Endodermal cell (in vitro differentiated cells): ENCODE data around the gene RSBN1. TPM values are rescaled to one million over a fixed set of nuclear protein-coding genes. Genes with fewer than 3 reads are reported as not detected.

ENCODE experiments used
- DNase-seq: peaks from one replicate; pipeline ENCODE4 v3.0.0-alpha.2; 2017
- H3K27ac ChIP-seq: 2 replicates; pipeline ENCODE4 v1.5.1; 2013; ENCODE audit warnings: mild to moderate bottlenecking, low read depth, low read length, moderate library complexity
- H3K27me3 ChIP-seq: 2 replicates; pipeline ENCODE4 v1.6.1; 2013; ENCODE audit warnings: mild to moderate bottlenecking, low read length, moderate library complexity; ENCODE audit not compliant: insufficient read depth, control insufficient read depth, poor library complexity, severe bottlenecking
- H3K36me3 ChIP-seq: 2 replicates; pipeline ENCODE4 v1.7.0; 2013; ENCODE audit warnings: mild to moderate bottlenecking, low read length, moderate library complexity; ENCODE audit not compliant: control insufficient read depth, insufficient read depth
- H3K4me1 ChIP-seq: one replicate; pipeline ENCODE4 v1.7.0; 2013; ENCODE audit warnings: low read length; ENCODE audit not compliant: control insufficient read depth, insufficient read depth
- H3K4me3 ChIP-seq: 2 replicates; pipeline ENCODE4 v1.5.1; 2013; ENCODE audit warnings: mild to moderate bottlenecking, low read length, moderate library complexity
- H3K9ac ChIP-seq: 2 replicates; pipeline ENCODE4 v1.6.1; 2013; ENCODE audit warnings: mild to moderate bottlenecking, low read length, moderate library complexity; ENCODE audit not compliant: poor library complexity, severe bottlenecking; ENCODE audit errors: extremely low read depth
- H3K9me3 ChIP-seq: 2 replicates; pipeline ENCODE4 v1.6.1; 2013; ENCODE audit warnings: mild to moderate bottlenecking, low read length, moderate library complexity; ENCODE audit not compliant: control insufficient read depth
- H3K27ac Mint-ChIP-seq: 2 replicates; pipeline ENCODE4 v1.8.0; 2020; ENCODE audit warnings: mixed read lengths
- H3K27me3 Mint-ChIP-seq: 2 replicates; pipeline ENCODE4 v1.8.0; 2021; ENCODE audit warnings: mild to moderate bottlenecking, mixed read lengths; ENCODE audit not compliant: insufficient read depth
- H3K36me3 Mint-ChIP-seq: 2 replicates; pipeline ENCODE4 v1.8.0; 2020; ENCODE audit warnings: low read depth, mixed read lengths
- H3K4me1 Mint-ChIP-seq: 2 replicates; pipeline ENCODE4 v1.8.0; 2020; ENCODE audit warnings: mixed read lengths
- H3K4me3 Mint-ChIP-seq: 2 replicates; pipeline ENCODE4 v1.8.0; 2020; ENCODE audit warnings: mild to moderate bottlenecking, moderate library complexity, mixed read lengths
- H3K9me3 Mint-ChIP-seq: 2 replicates; pipeline ENCODE4 v1.8.0; 2020; ENCODE audit warnings: mild to moderate bottlenecking, mixed read lengths
- CTCF ChIP-seq: fragments of 200-600 bp; sonication (generic); conservative IDR thresholded peaks from 2 replicates; pipeline ENCODE4 v1.5.0; 2021; ENCODE audit warnings: antibody characterized with exemption, mild to moderate bottlenecking
- WGBS, 2 experiments: methylation state at CpG; one replicate each; pipeline versions ENCODE4 v1.1.5 to v1.1.7; 2013; ENCODE audit warnings: missing lambda C conversion rate in 2 of 2, mixed read lengths in 1 of 2; ENCODE audit not compliant: insufficient coverage in 1 of 2, insufficient read length in 1 of 2; 5-methylcytosine and 5-hydroxymethylcytosine counted together
- long read RNA-seq, 4 experiments: library from polyadenylated mRNA in 2 of 4; library from RNA in 1 of 4; library from capped mRNA in 1 of 4; stranded (forward) in 3 of 4; unstranded in 1 of 4; transcript quantifications; one replicate each; pipeline ENCODE4 v2.0.0, GENCODE V29; 2020 to 2021; ENCODE audit warnings: inconsistent platforms in 1 of 4
- polyA plus RNA-seq, 2 experiments: library from polyadenylated mRNA; stranded (reverse); fragments of 50-300 nt; gene quantifications; one replicate each; pipeline ENCODE4 v1.2.3, GENCODE V29; 2013
- total RNA-seq, 2 donors: library from RNA; stranded (reverse); fragmentation: NEBNext Ultra II Directional in 1 of 2; extraction: Animal tissue kit (Norgen Biotek cat#: 25700) in 1 of 2; gene quantifications; 2 replicates in 1 of 2; 3 replicates in 1 of 2; pipeline ENCODE4 v1.2.1, GENCODE V29; 2021

RSBN1 gene
- total RNA-seq = 10 to 100 TPM; 13.7 to 17.5 TPM
- 19.4 TPM for polyA plus RNA-seq (2013, experiment 1 of 2)
- polyA plus RNA-seq (2013, experiment 2 of 2) = 20.4 TPM
- long read RNA-seq, experiment 1, full-length matches to known transcripts = 2 of 5 reads
- long read RNA-seq, experiment 1, partial matches to known transcripts = 2 of 5 reads
- long read RNA-seq, experiment 1, other reads (novel, unspliced or antisense) = 1 of 5 reads
- long read RNA-seq, experiment 2, full-length matches to known transcripts = 17 of 23 reads
- long read RNA-seq, experiment 2, partial matches to known transcripts = 3 of 23 reads
- long read RNA-seq, experiment 2, other reads (novel, unspliced or antisense) = 3 of 23 reads
- long read RNA-seq, experiment 3, full-length matches to known transcripts = 5 of 11 reads
- long read RNA-seq, experiment 3, partial matches to known transcripts = 3 of 11 reads
- long read RNA-seq, experiment 3, other reads (novel, unspliced or antisense) = 3 of 11 reads
- long read RNA-seq, experiment 4, partial matches to known transcripts = 5 of 5 reads
- long read RNA-seq, experiment 4, other reads (novel, unspliced or antisense) = 0 of 5 reads

- peak within 1 kb of the TSS; percentile 67 for H3K9ac ChIP-seq
- no peaks in the 10 kb centered on the region for H3K27me3 Mint-ChIP-seq
These were observed at the start of gene RSBN1 for GRCh38 chr1:113811888-113812660. Gene RSBN1, minus strand, starts transcription at chr1:113812476. Its CDS starts 64 bp downstream, at chr1:113812412.

GRCh38 chr1:113861641-113862040 is 49.4 kb upstream of the RSBN1 start:
- no peak overlapping the region for H3K9ac ChIP-seq
- H3K27me3 ChIP-seq = no peaks in the 10 kb centered on the region
- no peaks in the 10 kb centered on the region for H3K36me3 Mint-ChIP-seq
- no peaks in the 10 kb centered on the region for H3K4me1 Mint-ChIP-seq
- H3K27ac Mint-ChIP-seq = no peak overlapping the region
- 96 to 100% methylated on average over 1 to 5 of the region's 5 CpGs for WGBS, 2 experiments
- no peak for DNase-seq
- H3K27ac ChIP-seq = no peak overlapping the region
- no peaks in the 10 kb centered on the region for H3K36me3 ChIP-seq
- no peaks in the 10 kb centered on the region for H3K9me3 ChIP-seq
- no peak overlapping the region for H3K4me3 ChIP-seq
- H3K4me3 Mint-ChIP-seq = no peak overlapping the region
- H3K9me3 Mint-ChIP-seq = no peaks in the 10 kb centered on the region
- H3K4me1 ChIP-seq = no peaks in the 10 kb centered on the region
- TF ChIP-seq CTCF = no peak
- H3K27me3 Mint-ChIP-seq = no peaks in the 10 kb centered on the region

More at GRCh38 chr1:113811888-113812660, at the start of gene RSBN1:
- H3K27ac ChIP-seq = peak within 1 kb of the TSS; percentile 88
- WGBS, 2 experiments = 0 to 3% methylated on average over 21 to 82 of the region's 82 CpGs
- H3K4me3 ChIP-seq = peak within 1 kb of the TSS; percentile 98
- H3K9me3 ChIP-seq = no peaks in the 10 kb centered on the region
- peaks cover 12% of the 10 kb centered on the region for H3K4me1 Mint-ChIP-seq
- H3K36me3 ChIP-seq = peaks cover 3% of the 10 kb centered on the region
- peak; percentile 23 for TF ChIP-seq CTCF
- peaks cover 8% of the 10 kb centered on the region for H3K36me3 Mint-ChIP-seq
- H3K4me3 Mint-ChIP-seq = peak within 1 kb of the TSS; percentile 77
- peak within 1 kb of the TSS; percentile 81 for H3K27ac Mint-ChIP-seq
- DNase-seq = peak; percentile 100
- no peaks in the 10 kb centered on the region for H3K27me3 ChIP-seq
- no peaks in the 10 kb centered on the region for H3K9me3 Mint-ChIP-seq
- no peaks in the 10 kb centered on the region for H3K4me1 ChIP-seq

GRCh38 chr1:113860891-113861290 is 48.6 kb upstream of the RSBN1 start:
- H3K36me3 ChIP-seq = no peaks in the 10 kb centered on the region
- H3K27me3 ChIP-seq = no peaks in the 10 kb centered on the region
- Mint-ChIP-seq H3K27ac (no peak overlapping the region), H3K27me3 (no peaks in the 10 kb centered on the region), H3K4me3 (no peak overlapping the region), H3K4me1 (no peaks in the 10 kb centered on the region), H3K9me3 (no peaks in the 10 kb centered on the region), H3K36me3 (no peaks in the 10 kb centered on the region)
- no peak overlapping the region for H3K4me3 ChIP-seq
- no peak overlapping the region for H3K27ac ChIP-seq
- no peaks in the 10 kb centered on the region for H3K9me3 ChIP-seq
- no peak overlapping the region for H3K9ac ChIP-seq
- H3K4me1 ChIP-seq = no peaks in the 10 kb centered on the region
- DNase-seq = no peak
- 91 to 100% methylated on average over 1 to 3 of the region's 3 CpGs for WGBS, 2 experiments
- TF ChIP-seq CTCF = no peak
